NCI-H1694 (cell line): ENCODE measurements around the gene C6.

Experiments used
- DNase-seq: peaks from one replicate; lab custom pipeline; 2025; lab: John Stamatoyannopoulos, UW

Gene C6

DNA sequence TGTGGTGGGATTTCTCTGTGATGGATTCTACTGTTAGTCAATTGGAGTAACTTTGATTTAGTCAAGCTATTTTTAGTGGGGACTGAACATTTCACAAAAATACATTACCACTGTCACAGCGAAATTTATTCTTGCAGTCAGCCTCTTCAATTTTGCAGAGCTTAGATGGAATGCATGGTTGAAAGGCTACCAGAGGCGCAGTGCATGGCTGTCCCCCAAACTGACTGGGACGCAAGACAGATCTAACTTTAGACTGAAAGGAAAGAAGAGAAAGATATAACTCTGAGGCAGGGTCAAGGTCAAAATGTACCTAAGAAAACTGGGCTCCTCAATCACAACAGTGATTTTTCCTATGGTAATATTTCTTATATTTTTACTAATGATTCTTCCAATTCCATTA, 13.7 kb downstream of the C6 start:
- DNase-seq = no peak

DNA sequence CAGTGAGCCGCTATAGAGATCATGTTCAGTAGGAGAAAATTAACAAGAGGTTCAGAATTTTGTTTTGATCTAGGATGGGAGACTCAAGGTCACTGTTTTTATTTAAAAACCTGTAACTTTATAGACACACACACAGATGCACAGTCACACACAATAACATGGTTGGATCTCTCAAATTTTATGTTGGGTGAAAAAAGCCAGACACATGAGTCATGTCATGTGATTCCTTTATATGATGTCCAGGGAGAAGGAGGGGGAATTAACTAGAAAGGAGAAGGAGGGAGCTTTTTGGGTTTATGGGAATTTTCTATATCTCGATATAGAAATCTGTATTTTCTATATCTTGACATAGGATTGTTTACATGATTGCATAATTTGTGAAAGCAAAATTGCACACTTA, 17.1 kb downstream of the C6 start:
- DNase-seq = no peak

DNA sequence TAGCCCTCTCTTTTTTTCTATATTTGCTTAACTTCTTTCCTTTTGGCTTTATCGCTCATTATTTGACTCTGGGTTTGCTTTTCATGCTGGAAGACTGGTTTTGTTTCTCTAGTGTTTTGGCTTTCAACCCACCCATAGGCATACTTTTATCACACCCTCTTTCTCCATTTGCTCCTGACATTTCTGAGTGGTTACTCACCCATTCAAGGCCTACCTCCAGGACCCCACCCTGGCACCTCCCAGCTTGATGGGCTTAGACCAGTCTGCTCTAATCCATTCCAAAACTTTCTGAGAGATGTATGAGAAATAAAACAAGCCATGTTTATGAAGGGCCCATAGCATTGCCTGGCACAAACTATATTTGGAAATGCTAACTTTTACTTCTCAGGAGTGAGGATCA, 18.1 kb downstream of the C6 start:
- DNase-seq = no peak

DNA sequence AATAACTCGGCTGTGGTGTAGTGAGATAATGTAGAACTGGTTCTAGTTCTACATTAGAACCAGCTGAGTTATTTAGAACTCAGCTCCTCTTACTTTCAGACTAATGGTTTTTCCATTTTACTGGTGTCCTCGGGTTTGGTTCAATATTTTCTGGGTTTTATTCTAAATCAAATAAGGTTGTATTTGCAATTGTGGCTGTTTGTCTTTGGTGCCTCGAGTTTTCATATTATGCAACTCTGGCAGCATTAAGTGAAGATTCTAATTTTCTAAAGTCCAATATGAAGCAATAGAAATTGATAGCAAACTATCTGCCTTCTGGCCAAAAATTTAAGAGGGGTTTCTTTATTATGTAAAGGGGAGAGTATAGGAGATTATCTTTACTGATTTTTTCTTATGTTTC, 19.0 kb downstream of the C6 start:
- no peak for DNase-seq

GRCh38 chr5:41193456-41194205, 19.7 kb downstream of the C6 start:
- DNase-seq = peak; percentile 84

- DNase-seq = no peak
Observed at GRCh38 chr5:41191249-41191648, 22.1 kb downstream of the C6 start.

DNA sequence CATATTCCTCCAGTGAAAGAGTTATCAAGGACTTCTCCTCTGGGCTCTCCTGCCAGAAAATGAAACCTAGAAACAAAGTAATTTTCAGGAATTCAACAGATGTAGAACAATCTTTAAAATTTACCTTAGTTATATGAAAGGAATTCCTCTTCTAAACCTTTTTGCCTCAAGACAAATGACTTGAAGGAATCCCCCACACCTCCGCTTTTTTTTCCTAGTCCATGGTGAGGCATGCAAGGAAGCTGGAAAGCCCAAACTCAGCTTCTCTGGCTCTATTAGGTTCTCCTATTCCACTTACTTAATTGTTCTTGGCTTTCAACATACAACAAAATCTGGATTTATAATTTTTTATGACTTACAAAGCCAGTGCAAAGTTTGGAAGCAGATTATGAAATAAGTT, 27.2 kb downstream of the C6 start:
- DNase-seq = no peak

- DNase-seq = peak; percentile 47
Observed at GRCh38 chr5:41183331-41183730, 30.0 kb downstream of the C6 start.

GRCh38 chr5:41182666-41183065, 30.7 kb downstream of the C6 start:
- no peak for DNase-seq

DNA sequence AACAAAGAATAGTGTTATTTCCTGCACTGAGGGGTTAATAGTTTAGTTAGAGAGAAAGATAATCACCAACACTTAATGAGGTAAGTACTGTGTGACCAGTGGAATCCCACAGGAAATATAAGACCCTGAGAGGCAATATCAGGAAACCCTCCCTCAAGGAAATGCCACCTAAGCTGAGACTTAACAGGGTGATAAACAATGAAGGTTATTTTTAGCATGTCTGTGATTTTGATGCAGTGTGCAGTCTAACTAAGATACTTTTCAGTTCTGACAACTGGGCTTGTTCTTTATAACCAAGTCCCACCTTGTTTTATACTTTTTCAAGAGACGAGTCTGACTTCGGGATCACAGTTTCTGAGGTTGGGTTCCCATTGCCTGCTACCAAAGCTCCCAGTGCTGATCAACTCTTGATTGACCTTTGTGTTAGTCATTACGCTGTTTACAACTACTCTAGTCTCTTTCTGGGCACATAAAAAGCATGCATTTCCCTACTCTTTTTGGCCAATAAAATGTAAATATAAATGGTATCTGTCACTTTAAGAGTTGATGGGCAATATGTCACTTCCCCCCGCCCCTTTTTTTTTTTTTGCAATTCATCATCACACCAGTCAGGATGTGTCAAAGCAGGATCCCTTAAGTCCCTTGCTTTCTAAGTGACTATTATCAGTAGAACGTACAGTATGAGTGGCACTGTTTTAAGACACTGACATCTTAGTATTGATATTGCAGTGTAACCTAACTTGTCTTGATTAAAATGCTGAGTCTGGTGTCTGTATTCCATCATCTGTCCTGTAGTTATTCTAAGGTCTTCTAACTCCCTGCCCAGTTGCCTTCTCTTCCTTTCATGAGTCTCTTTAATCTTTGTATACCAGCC, 31.4 kb downstream of the C6 start:
- DNase-seq = no peak

GRCh38 chr5:41176952-41177351, 36.4 kb downstream of the C6 start:
- DNase-seq = no peak

DNA sequence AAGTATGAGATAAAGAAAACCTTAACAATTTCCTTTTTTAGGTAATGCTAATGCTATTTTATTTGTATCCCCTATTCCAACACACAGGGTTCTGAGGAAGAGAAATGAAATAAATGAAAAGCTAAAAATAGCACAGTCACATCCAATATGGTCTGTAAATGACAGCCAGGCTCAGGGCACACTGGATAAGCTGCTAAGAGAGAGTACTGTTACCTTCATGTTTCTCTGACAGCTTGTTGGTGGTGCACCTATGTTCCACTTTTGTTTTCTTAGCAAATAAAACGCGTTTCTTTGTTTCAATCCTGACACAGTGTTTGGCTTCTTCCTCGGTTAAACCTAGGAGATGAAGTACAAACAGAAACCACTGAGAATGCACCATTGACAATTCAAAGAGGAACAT, 41.3 kb downstream of the C6 start:
- no peak for DNase-seq

DNA sequence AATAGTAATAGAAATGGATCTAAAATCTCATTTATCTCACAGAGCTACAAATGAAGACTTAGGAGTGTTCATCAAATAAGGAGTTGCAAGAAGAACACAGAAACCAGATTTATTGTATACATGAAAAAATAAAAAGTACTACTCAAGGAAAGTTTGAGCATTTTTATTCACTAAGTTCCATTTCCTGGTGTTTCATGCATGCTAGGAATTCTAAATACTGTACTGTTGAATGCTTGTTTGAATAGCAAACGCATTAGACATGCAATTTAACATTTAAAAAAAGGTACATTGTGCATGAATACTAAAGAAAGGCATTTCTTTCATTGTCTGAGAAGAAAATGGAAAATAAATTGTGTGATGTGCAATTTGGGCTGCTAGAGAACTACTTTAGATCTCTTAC, 52.1 kb downstream of the C6 start:
- DNase-seq = no peak

GRCh38 chr5:41157272-41157894, 55.9 kb downstream of the C6 start:
- DNase-seq = no peak

GRCh38 chr5:41156739-41157138, 56.6 kb downstream of the C6 start:
- DNase-seq = no peak

- no peak for DNase-seq
Observed at GRCh38 chr5:41154491-41154890, 58.8 kb downstream of the C6 start.

DNA sequence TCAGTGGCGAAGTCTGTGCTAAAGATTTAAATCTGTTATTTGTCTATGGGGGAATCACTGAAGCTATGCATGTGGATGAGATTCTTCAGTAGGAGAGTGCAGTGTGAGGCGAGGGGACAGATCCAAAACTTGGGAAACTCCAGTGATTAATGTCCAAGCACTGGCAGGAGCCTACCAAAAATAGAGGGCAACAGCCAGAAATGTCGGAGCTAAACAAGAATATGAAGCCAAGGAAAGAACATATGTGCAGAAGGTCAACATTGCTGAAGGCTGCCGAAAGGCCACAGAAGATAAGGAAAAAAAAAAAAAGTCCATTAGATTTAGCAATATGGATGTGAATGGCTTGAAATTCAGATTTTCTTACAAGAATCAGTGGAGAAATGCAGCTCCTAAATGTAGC, 61.8 kb downstream of the C6 start:
- DNase-seq = no peak

GRCh38 chr5:41148448-41148847, 64.9 kb downstream of the C6 start:
- DNase-seq = no peak

- DNase-seq = no peak
Observed at GRCh38 chr5:41145306-41145705, 68.0 kb downstream of the C6 start.

DNA sequence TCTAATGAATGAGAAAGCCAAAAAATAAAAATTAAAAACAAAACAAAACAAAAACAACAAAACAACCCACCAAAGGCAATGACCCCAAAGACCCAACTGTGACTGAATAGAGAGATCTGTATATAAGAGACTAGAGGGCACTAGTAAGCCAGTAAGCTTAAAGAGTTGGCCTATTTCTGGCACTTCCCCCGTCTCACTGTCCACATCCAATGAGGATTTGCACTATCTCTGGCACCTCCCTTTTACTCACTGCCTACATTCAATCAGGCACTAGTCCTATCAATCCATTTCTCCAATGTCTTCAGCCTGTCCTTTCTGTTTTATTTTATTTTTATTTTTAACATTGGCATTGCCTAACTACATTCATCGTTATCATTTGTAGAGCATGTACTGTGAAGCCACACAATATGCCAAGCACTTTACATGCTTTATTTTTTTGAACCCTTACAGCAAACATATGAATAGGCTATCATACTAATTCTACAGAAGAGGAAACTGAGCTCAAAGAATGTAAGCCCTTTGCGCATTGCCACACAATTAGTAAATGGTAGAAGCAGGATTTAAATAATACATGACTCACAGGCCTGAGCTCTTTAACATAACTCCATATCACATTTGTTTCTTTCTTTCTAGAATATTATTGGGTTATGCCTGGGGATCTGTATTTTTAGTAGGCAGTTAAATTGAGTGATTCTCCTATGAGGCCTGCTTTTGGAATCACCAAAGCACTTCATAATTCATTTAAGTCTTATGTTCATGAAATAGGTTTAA, 70.0 kb downstream of the C6 start:
- no peak for DNase-seq

DNA sequence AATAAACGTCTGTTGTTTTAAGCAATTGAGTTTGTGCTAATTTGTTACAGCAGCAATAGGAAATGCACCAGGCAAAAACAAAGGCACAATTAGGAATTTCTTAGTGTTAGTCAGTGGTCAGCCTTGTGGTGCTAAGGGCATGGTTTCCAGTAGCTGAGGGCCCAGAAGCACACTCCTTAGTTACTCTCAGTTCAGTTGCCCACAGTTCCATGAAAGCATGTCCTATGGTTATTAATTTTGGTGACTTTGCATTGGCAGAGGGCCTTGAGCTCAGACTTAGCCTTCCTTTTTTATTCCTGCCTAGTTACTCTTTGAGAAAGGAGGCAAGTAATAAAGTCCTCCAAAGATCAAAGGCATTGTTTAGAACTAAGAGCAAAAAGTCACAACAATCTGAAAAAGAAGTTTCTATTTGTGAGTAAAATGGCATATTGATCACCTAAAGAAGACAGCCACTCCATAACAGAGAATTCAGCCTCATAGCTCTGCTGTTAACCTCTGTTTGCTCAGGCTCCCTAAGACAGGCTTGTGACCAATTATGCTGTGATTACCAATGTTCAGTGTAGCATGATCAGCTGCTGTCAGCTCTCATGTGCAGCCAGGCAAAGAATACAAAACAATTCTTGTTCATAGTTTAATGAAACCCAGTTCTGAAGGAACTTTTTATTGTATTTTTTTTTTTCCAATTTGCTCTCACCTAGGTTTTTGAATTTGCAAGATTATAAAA, 85.2 kb downstream of the C6 start:
- DNase-seq = peak; percentile 95

DNA sequence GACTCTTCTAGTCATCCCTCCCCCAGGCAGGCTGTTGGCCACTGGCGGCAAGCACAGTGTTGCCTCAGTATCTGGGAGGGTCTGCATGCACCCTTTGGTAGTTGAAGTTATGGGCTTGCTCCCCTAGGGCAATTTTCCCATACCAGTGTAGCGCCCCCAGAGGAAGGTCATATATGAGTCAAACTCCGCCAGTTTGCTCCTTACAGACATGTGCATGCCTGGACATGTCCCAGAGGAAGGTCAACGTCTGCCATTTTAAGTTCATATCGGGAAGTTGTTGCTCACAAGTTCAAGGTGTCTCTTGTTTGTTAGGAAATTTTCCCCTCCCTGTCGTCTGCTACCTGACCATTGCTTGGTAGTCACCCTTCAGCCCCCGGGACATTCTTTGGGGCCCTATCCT, 90.9 kb downstream of the C6 start:
- no peak for DNase-seq
